SK-N-SH (cell line): Measurements from ENCODE around the gene EMX2.

Source experiments
- CHD2 ChIP-seq: fragments of 150-350 bp; IDR thresholded peaks from 2 replicates; pipeline ENCODE4 v1.6.1; 2018; ENCODE audit warnings: low read length; ENCODE audit not compliant: partially characterized antibody
- TF ChIP-seq, protein P1 (sequence below): IDR thresholded peaks from 2 replicates; pipeline ENCODE4; 2012
- TF ChIP-seq, protein P2 (sequence below): fragments of 200-600 bp; sonication (generic); IDR thresholded peaks from 2 replicates; pipeline ENCODE4 v1.6.1; 2017; ENCODE audit warnings: antibody characterized with exemption, mild to moderate bottlenecking, moderate library complexity
- TF ChIP-seq, protein P3 (sequence below): IDR thresholded peaks from 2 replicates; pipeline ENCODE4 v1.4.0; 2012; ENCODE audit warnings: low read depth

DNA sequence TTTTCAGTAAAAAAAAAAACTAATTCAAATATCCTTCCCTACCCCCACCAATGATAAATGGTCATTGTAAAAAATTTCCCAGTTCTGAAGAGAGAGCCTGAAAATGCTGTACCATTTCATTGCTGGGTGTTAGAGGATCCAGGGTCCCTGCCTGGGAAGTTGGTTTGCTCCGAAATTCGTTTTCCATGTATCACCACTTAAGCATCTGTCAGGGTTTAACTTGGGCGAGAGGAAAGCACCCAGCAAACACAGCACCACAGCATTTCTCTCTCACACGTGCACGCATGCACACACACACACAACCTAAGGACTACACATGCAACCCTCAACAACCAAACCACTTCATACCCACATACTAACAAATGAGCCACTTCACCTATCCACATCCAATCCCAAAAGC lies 42.1 kb upstream of the EMX2 start:
- TF ChIP-seq, protein P1, sequence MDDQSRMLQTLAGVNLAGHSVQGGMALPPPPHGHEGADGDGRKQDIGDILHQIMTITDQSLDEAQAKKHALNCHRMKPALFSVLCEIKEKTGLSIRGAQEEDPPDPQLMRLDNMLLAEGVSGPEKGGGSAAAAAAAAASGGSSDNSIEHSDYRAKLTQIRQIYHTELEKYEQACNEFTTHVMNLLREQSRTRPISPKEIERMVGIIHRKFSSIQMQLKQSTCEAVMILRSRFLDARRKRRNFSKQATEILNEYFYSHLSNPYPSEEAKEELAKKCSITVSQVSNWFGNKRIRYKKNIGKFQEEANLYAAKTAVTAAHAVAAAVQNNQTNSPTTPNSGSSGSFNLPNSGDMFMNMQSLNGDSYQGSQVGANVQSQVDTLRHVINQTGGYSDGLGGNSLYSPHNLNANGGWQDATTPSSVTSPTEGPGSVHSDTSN = no peak
- TF ChIP-seq, protein P2, sequence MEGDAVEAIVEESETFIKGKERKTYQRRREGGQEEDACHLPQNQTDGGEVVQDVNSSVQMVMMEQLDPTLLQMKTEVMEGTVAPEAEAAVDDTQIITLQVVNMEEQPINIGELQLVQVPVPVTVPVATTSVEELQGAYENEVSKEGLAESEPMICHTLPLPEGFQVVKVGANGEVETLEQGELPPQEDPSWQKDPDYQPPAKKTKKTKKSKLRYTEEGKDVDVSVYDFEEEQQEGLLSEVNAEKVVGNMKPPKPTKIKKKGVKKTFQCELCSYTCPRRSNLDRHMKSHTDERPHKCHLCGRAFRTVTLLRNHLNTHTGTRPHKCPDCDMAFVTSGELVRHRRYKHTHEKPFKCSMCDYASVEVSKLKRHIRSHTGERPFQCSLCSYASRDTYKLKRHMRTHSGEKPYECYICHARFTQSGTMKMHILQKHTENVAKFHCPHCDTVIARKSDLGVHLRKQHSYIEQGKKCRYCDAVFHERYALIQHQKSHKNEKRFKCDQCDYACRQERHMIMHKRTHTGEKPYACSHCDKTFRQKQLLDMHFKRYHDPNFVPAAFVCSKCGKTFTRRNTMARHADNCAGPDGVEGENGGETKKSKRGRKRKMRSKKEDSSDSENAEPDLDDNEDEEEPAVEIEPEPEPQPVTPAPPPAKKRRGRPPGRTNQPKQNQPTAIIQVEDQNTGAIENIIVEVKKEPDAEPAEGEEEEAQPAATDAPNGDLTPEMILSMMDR = no peak
- TF ChIP-seq, protein P3, sequence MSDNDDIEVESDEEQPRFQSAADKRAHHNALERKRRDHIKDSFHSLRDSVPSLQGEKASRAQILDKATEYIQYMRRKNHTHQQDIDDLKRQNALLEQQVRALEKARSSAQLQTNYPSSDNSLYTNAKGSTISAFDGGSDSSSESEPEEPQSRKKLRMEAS = no peak
- TF ChIP-seq CHD2 = no peak
